PC-3 (cell line): ENCODE measurements around the gene KCP.

Experiments
- CTCF ChIP-seq: fragments of 300-600 bp; sonication (generic); conservative IDR thresholded peaks from 2 replicates; pipeline ENCODE4 v1.5.1; 2017; ENCODE audit warnings: antibody characterized with exemption, low read depth, mild to moderate bottlenecking, low read length
- EZH2 ChIP-seq: fragments of 300-600 bp; sonication (generic); IDR thresholded peaks from one replicate; pipeline ENCODE4 v1.6.1; 2017; ENCODE audit warnings: antibody characterized with exemption, mild to moderate bottlenecking, low read length; ENCODE audit not compliant: unreplicated experiment
- EZH2phosphoT487 ChIP-seq: fragments of 300-600 bp; sonication (generic); IDR thresholded peaks from 2 replicates; pipeline ENCODE4 v1.6.1; 2018; ENCODE audit warnings: mild to moderate bottlenecking, antibody characterized with exemption, low read length, borderline replicate concordance

- TF ChIP-seq CTCF (no peak), EZH2 (no peak), EZH2phosphoT487 (no peak)
Measured at GRCh38 chr7:128885370-128886187, 24.9 kb downstream of the KCP start.
